ENCODE data around the gene SCFD2. TPM values are rescaled to one million over a fixed set of nuclear protein-coding genes. Genes with fewer than 3 reads are reported as not detected.

Gene SCFD2
- total RNA-seq, 1 experiment from 2014 or later: 12.4 TPM

GRCh38 chr4:52966172-52966571, 399.7 kb downstream of the SCFD2 start:
- TF ChIP-seq ZNF512 (CRISPR knock-in tag; IDR thresholded peaks at IDR 0.05; ENCODE audit: borderline replicate concordance): no peak
- no peak for TF ChIP-seq ERG (CRISPR knock-in tag; IDR thresholded peaks at IDR 0.05)
- TF ChIP-seq ATF1 (CRISPR knock-in tag; IDR thresholded peaks at IDR 0.05): no peak
- no peak for TF ChIP-seq CREM (CRISPR knock-in tag; IDR thresholded peaks at IDR 0.05)
- TF ChIP-seq, protein P1, sequence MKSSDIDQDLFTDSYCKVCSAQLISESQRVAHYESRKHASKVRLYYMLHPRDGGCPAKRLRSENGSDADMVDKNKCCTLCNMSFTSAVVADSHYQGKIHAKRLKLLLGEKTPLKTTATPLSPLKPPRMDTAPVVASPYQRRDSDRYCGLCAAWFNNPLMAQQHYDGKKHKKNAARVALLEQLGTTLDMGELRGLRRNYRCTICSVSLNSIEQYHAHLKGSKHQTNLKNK (CRISPR knock-in tag; IDR thresholded peaks at IDR 0.05): no peak
- TF ChIP-seq NFE2L1 (CRISPR knock-in tag; IDR thresholded peaks at IDR 0.05): no peak
- TF ChIP-seq ATF6 (CRISPR knock-in tag; IDR thresholded peaks at IDR 0.05): no peak
- TF ChIP-seq ZSCAN18 (CRISPR knock-in tag; IDR thresholded peaks at IDR 0.05): no peak
- no peak for TF ChIP-seq MAX (CRISPR knock-in tag; IDR thresholded peaks at IDR 0.05)
- no peak for TF ChIP-seq ZNF121 (CRISPR knock-in tag; IDR thresholded peaks at IDR 0.05)
- no peak for TF ChIP-seq ZNF219 (CRISPR knock-in tag; IDR thresholded peaks at IDR 0.05; ENCODE audit: borderline replicate concordance)
- no peak for TF ChIP-seq ZBTB43 (CRISPR knock-in tag; IDR thresholded peaks at IDR 0.05)
- TF ChIP-seq, protein P2, sequence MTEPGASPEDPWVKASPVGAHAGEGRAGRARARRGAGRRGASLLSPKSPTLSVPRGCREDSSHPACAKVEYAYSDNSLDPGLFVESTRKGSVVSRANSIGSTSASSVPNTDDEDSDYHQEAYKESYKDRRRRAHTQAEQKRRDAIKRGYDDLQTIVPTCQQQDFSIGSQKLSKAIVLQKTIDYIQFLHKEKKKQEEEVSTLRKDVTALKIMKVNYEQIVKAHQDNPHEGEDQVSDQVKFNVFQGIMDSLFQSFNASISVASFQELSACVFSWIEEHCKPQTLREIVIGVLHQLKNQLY (CRISPR knock-in tag; IDR thresholded peaks at IDR 0.05): no peak
- no peak for TF ChIP-seq AFF4 (CRISPR knock-in tag; IDR thresholded peaks at IDR 0.05; ENCODE audit: borderline replicate concordance)
- no peak for TF ChIP-seq E2F5 (CRISPR knock-in tag; IDR thresholded peaks at IDR 0.05)
- no peak overlapping the region for H3K27ac Mint-ChIP-seq
- CTCF ChIA-PET: interaction anchor here (0.6 to 1.3 kb wide), 2 partner anchors 41 to 54 kb away, joined by 3 read pairs; no protein-coding TSS in a partner anchor

More at GRCh38 chr4:52966172-52966571, 399.7 kb downstream of the SCFD2 start:
- POLR2A ChIA-PET: no interaction called here
- DNase-seq (ENCODE audit: low spot score): no peak
- Mint-ChIP-seq H3K4me1 (no peaks in the 10 kb centered on the region), H3K4me3 (no peak overlapping the region), H3K9me3 (peaks cover 30% of the 10 kb centered on the region), H3K27me3 (ENCODE audit: low read depth) (peaks cover 4% of the 10 kb centered on the region; the same call in 1 of the 2 replicates), H3K36me3 (peaks cover 17% of the 10 kb centered on the region)
- no peak for ATAC-seq

Measured in WTC11 (cell line).